ENCODE data around the gene KRTAP1-5.
"Not testable (repeated sequence)": the region's sequence is repeated elsewhere in the genome, so short reads cannot be mapped to it uniquely, and the experiment has no call there.

The KRTAP1-5 gene

GRCh38 chr17:41060052-41060604 lies 33.1 kb upstream of the KRTAP1-5 start, which contains the start of gene KRTAP2-3:
Gene KRTAP2-3, minus strand, starts transcription at chr17:41060114. Its CDS starts 64 bp downstream, at chr17:41060050.
- Histone ChIP-seq H3K27me3 (ENCODE audit: control insufficient read depth, insufficient read depth, low read length) (no peaks in the 10 kb centered on the region), H3K9me3 (ENCODE audit: control insufficient read depth, low read depth, low read length) (no peaks in the 10 kb centered on the region), H3K36me3 (ENCODE audit: control insufficient read depth, low read depth, low read length) (no peaks in the 10 kb centered on the region), H3K9ac (ENCODE audit: low read length) (no peak within 1 kb of the TSS), H3K27ac (ENCODE audit: low read length) (no peak within 1 kb of the TSS), H3K4me3 (ENCODE audit: low read length) (no peak within 1 kb of the TSS), H3K4me1 (ENCODE audit: control insufficient read depth, low read depth, low read length) (peaks cover 3% of the 10 kb centered on the region)

GRCh38 chr17:41059276-41060051 lies 32.5 kb upstream of the KRTAP1-5 start:
- H3K9ac ChIP-seq (ENCODE audit: low read length); H3K36me3 ChIP-seq (ENCODE audit: control insufficient read depth, low read depth, low read length); H3K4me3 ChIP-seq (ENCODE audit: low read length); H3K4me1 ChIP-seq (ENCODE audit: control insufficient read depth, low read depth, low read length); H3K9me3 ChIP-seq (ENCODE audit: control insufficient read depth, low read depth, low read length); H3K27me3 ChIP-seq (ENCODE audit: control insufficient read depth, insufficient read depth, low read length); H3K27ac ChIP-seq (ENCODE audit: low read length): not testable (repeated sequence)

- H3K36me3 ChIP-seq (ENCODE audit: control insufficient read depth, low read depth, low read length): no peaks in the 10 kb centered on the region
- no peak overlapping the region for H3K9ac ChIP-seq (ENCODE audit: low read length)
- H3K9me3 ChIP-seq (ENCODE audit: control insufficient read depth, low read depth, low read length): no peaks in the 10 kb centered on the region
- peaks cover 3% of the 10 kb centered on the region for H3K4me1 ChIP-seq (ENCODE audit: control insufficient read depth, low read depth, low read length)
- no peak overlapping the region for H3K4me3 ChIP-seq (ENCODE audit: low read length)
- no peak overlapping the region for H3K27ac ChIP-seq (ENCODE audit: low read length)
- H3K27me3 ChIP-seq (ENCODE audit: control insufficient read depth, insufficient read depth, low read length): no peaks in the 10 kb centered on the region
Measured at GRCh38 chr17:41058741-41059140, 31.7 kb upstream of the KRTAP1-5 start.

- Histone ChIP-seq H3K36me3 (ENCODE audit: control insufficient read depth, low read depth, low read length) (no peaks in the 10 kb centered on the region), H3K4me1 (ENCODE audit: control insufficient read depth, low read depth, low read length) (peaks cover 3% of the 10 kb centered on the region), H3K9me3 (ENCODE audit: control insufficient read depth, low read depth, low read length) (no peaks in the 10 kb centered on the region), H3K4me3 (ENCODE audit: low read length) (no peak overlapping the region), H3K9ac (ENCODE audit: low read length) (no peak overlapping the region), H3K27me3 (ENCODE audit: control insufficient read depth, insufficient read depth, low read length) (no peaks in the 10 kb centered on the region), H3K27ac (ENCODE audit: low read length) (no peak overlapping the region)
Measured at GRCh38 chr17:41057547-41057946, 30.5 kb upstream of the KRTAP1-5 start.

GRCh38 chr17:41055130-41055529 lies 28.1 kb upstream of the KRTAP1-5 start, which contains the start of gene KRTAP2-2:
Gene KRTAP2-2, minus strand, starts transcription at chr17:41055230. Its CDS starts 19 bp downstream, at chr17:41055211.
- H3K4me1 ChIP-seq (ENCODE audit: control insufficient read depth, low read depth, low read length); H3K9ac ChIP-seq (ENCODE audit: low read length); H3K9me3 ChIP-seq (ENCODE audit: control insufficient read depth, low read depth, low read length); H3K27ac ChIP-seq (ENCODE audit: low read length); H3K36me3 ChIP-seq (ENCODE audit: control insufficient read depth, low read depth, low read length); H3K27me3 ChIP-seq (ENCODE audit: control insufficient read depth, insufficient read depth, low read length); H3K4me3 ChIP-seq (ENCODE audit: low read length): not testable (repeated sequence)

- not testable (repeated sequence) for H3K4me3 ChIP-seq (ENCODE audit: low read length); H3K4me1 ChIP-seq (ENCODE audit: control insufficient read depth, low read depth, low read length); H3K9ac ChIP-seq (ENCODE audit: low read length); H3K9me3 ChIP-seq (ENCODE audit: control insufficient read depth, low read depth, low read length); H3K36me3 ChIP-seq (ENCODE audit: control insufficient read depth, low read depth, low read length); H3K27me3 ChIP-seq (ENCODE audit: control insufficient read depth, insufficient read depth, low read length); H3K27ac ChIP-seq (ENCODE audit: low read length)
Measured at GRCh38 chr17:41054556-41054955, 27.5 kb upstream of the KRTAP1-5 start.

- no peak overlapping the region for H3K27ac ChIP-seq (ENCODE audit: low read length)
Measured at GRCh38 chr17:41054025-41054424, 27.0 kb upstream of the KRTAP1-5 start.

GRCh38 chr17:41052566-41052965 lies 25.6 kb upstream of the KRTAP1-5 start:
- H3K27me3 ChIP-seq (ENCODE audit: control insufficient read depth, insufficient read depth, low read length): no peaks in the 10 kb centered on the region
- H3K27ac ChIP-seq (ENCODE audit: low read length): no peak overlapping the region
- no peaks in the 10 kb centered on the region for H3K36me3 ChIP-seq (ENCODE audit: control insufficient read depth, low read depth, low read length)
- peaks cover 3% of the 10 kb centered on the region for H3K4me1 ChIP-seq (ENCODE audit: control insufficient read depth, low read depth, low read length)
- H3K9ac ChIP-seq (ENCODE audit: low read length): no peak overlapping the region
- no peak overlapping the region for H3K4me3 ChIP-seq (ENCODE audit: low read length)
- H3K9me3 ChIP-seq (ENCODE audit: control insufficient read depth, low read depth, low read length): no peaks in the 10 kb centered on the region

More at GRCh38 chr17:41054025-41054424, 27.0 kb upstream of the KRTAP1-5 start:
- Histone ChIP-seq H3K27me3 (ENCODE audit: control insufficient read depth, insufficient read depth, low read length) (no peaks in the 10 kb centered on the region), H3K36me3 (ENCODE audit: control insufficient read depth, low read depth, low read length) (no peaks in the 10 kb centered on the region), H3K9me3 (ENCODE audit: control insufficient read depth, low read depth, low read length) (no peaks in the 10 kb centered on the region), H3K4me1 (ENCODE audit: control insufficient read depth, low read depth, low read length) (peaks cover 3% of the 10 kb centered on the region), H3K9ac (ENCODE audit: low read length) (no peak overlapping the region), H3K4me3 (ENCODE audit: low read length) (no peak overlapping the region)

GRCh38 chr17:41049110-41049509 lies 22.1 kb upstream of the KRTAP1-5 start:
- H3K9me3 ChIP-seq (ENCODE audit: control insufficient read depth, low read depth, low read length): no peaks in the 10 kb centered on the region
- no peak overlapping the region for H3K4me3 ChIP-seq (ENCODE audit: low read length)
- peaks cover 3% of the 10 kb centered on the region for H3K4me1 ChIP-seq (ENCODE audit: control insufficient read depth, low read depth, low read length)
- H3K27ac ChIP-seq (ENCODE audit: low read length): no peak overlapping the region
- H3K36me3 ChIP-seq (ENCODE audit: control insufficient read depth, low read depth, low read length): no peaks in the 10 kb centered on the region
- H3K9ac ChIP-seq (ENCODE audit: low read length): no peak overlapping the region
- no peaks in the 10 kb centered on the region for H3K27me3 ChIP-seq (ENCODE audit: control insufficient read depth, insufficient read depth, low read length)

- Histone ChIP-seq H3K36me3 (ENCODE audit: control insufficient read depth, low read depth, low read length) (no peaks in the 10 kb centered on the region), H3K4me1 (ENCODE audit: control insufficient read depth, low read depth, low read length) (peaks cover 3% of the 10 kb centered on the region), H3K27me3 (ENCODE audit: control insufficient read depth, insufficient read depth, low read length) (no peaks in the 10 kb centered on the region), H3K9ac (ENCODE audit: low read length) (no peak overlapping the region), H3K27ac (ENCODE audit: low read length) (no peak overlapping the region), H3K4me3 (ENCODE audit: low read length) (no peak overlapping the region), H3K9me3 (ENCODE audit: control insufficient read depth, low read depth, low read length) (no peaks in the 10 kb centered on the region)
Measured at GRCh38 chr17:41048441-41048840, 21.4 kb upstream of the KRTAP1-5 start.

GRCh38 chr17:41046735-41047465 lies 19.9 kb upstream of the KRTAP1-5 start, which contains the start of gene KRTAP2-1:
Gene KRTAP2-1, minus strand, starts transcription at chr17:41047316. Its CDS starts 49 bp downstream, at chr17:41047267.
- not testable (repeated sequence) for H3K9me3 ChIP-seq (ENCODE audit: control insufficient read depth, low read depth, low read length); H3K9ac ChIP-seq (ENCODE audit: low read length); H3K4me1 ChIP-seq (ENCODE audit: control insufficient read depth, low read depth, low read length); H3K27ac ChIP-seq (ENCODE audit: low read length); H3K4me3 ChIP-seq (ENCODE audit: low read length); H3K27me3 ChIP-seq (ENCODE audit: control insufficient read depth, insufficient read depth, low read length); H3K36me3 ChIP-seq (ENCODE audit: control insufficient read depth, low read depth, low read length)
